ENCODE results near the gene CYP1A2. TPM values are rescaled to one million over a fixed set of nuclear protein-coding genes. Genes with fewer than 3 reads are reported as not detected.

CYP1A2 gene
- total and polyA plus RNA-seq, 7 donors, result 0.03 TPM; not detected in 6

DNA sequence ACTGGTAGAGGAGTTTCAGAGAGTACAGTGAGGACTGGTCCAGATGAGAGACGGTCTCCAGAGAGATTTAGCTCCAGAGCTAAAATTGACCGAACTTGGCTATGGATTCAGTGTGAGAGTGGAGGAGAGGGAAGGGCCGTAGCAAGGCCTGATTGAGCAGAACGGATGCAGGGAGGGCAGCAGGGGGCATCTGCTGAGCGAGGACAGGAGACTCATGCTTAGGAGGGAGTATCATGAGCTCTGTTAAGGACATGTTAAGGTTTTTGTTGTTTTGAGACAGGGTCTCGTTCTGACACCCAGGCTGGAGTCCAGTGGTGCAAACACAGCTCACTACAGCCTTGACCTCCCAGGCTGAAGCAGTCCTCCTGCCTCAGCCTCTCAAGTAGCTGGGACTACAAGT lies 56.3 kb downstream of the CYP1A2 start:
- H3K9me3 ChIP-seq, result no peaks in the 10 kb centered on the region
- H3K4me3 ChIP-seq, result no peak overlapping the region
- TF ChIP-seq, protein P1, sequence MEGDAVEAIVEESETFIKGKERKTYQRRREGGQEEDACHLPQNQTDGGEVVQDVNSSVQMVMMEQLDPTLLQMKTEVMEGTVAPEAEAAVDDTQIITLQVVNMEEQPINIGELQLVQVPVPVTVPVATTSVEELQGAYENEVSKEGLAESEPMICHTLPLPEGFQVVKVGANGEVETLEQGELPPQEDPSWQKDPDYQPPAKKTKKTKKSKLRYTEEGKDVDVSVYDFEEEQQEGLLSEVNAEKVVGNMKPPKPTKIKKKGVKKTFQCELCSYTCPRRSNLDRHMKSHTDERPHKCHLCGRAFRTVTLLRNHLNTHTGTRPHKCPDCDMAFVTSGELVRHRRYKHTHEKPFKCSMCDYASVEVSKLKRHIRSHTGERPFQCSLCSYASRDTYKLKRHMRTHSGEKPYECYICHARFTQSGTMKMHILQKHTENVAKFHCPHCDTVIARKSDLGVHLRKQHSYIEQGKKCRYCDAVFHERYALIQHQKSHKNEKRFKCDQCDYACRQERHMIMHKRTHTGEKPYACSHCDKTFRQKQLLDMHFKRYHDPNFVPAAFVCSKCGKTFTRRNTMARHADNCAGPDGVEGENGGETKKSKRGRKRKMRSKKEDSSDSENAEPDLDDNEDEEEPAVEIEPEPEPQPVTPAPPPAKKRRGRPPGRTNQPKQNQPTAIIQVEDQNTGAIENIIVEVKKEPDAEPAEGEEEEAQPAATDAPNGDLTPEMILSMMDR (IDR thresholded peaks at IDR 0.05), result no peak
- DNase-seq (no peak), ATAC-seq (no peak)
- no peak overlapping the region for H3K27ac ChIP-seq
- intact Hi-C loops (cut with DNase I), result no loop called here
- H3K36me3 ChIP-seq (ENCODE audit: insufficient read depth in 1 of 2, low read depth in 1 of 2), result peaks cover 4 to 41% of the 10 kb centered on the region in 2 donors
- H3K4me1 ChIP-seq, result peaks cover 7% of the 10 kb centered on the region
- 54 to 66% (median 59%) methylated on average over 6 of the region's 6 CpGs for WGBS, 3 donors
- no peaks in the 10 kb centered on the region for H3K27me3 ChIP-seq (ENCODE audit: insufficient read depth in 3 of 3, low read length in 2 of 3)

Other genes with a start within 250 kb of the CYP1A2 start
- 1 to 10 TPM; 1.8 to 4.7 (median 2.9) TPM for gene ARID3B, start 207.6 kb upstream of the CYP1A2 start, total RNA-seq
- gene ARID3B, start 207.6 kb upstream of the CYP1A2 start, polyA plus RNA-seq, result 1 to 10 TPM; 2.5 to 5.5 (median 4.7) TPM
- gene CLK3, start 133.0 kb upstream of the CYP1A2 start, total RNA-seq, result 10 to 100 TPM; 40.9 to 57.5 (median 46.5) TPM
- 10 to 100 TPM; 36.6 to 61.8 (median 51.6) TPM for gene CLK3, start 133.0 kb upstream of the CYP1A2 start, polyA plus RNA-seq
- 10 to 100 TPM; 18.3 to 24.1 (median 19.7) TPM for gene EDC3, start 52.8 kb upstream of the CYP1A2 start, total RNA-seq
- 10 to 100 TPM in 2 of 3 donors, 1 to 10 TPM in 1; 7.8 to 19.8 (median 16.0) TPM for gene EDC3, start 52.8 kb upstream of the CYP1A2 start, polyA plus RNA-seq
- gene CYP1A1, start 23.3 kb upstream of the CYP1A2 start, total RNA-seq, result 1 to 10 TPM in 1 of 4 donors, under 1 TPM in 1, not detected in 2; 0.11 to 2.4 TPM
- 1 to 10 TPM in 1 of 3 donors, under 1 TPM in 2; 0.14 to 3.0 (median 0.61) TPM for gene CYP1A1, start 23.3 kb upstream of the CYP1A2 start, polyA plus RNA-seq
- 10 to 100 TPM; 15.5 to 23.8 (median 17.9) TPM for gene CSK, start 33.2 kb downstream of the CYP1A2 start, total RNA-seq
- gene CSK, start 33.2 kb downstream of the CYP1A2 start, polyA plus RNA-seq, result 10 to 100 TPM; 12.2 to 29.6 (median 15.1) TPM
- under 1 TPM in 2 of 4 donors, not detected in 2; 0.36 to 0.66 TPM for gene LMAN1L, start 64.0 kb downstream of the CYP1A2 start, total RNA-seq
- not detected for gene LMAN1L, start 64.0 kb downstream of the CYP1A2 start, polyA plus RNA-seq
- gene CPLX3, start 77.8 kb downstream of the CYP1A2 start, total RNA-seq, result under 1 TPM in 1 of 4 donors, not detected in 3; 0.19 TPM
- gene CPLX3, start 77.8 kb downstream of the CYP1A2 start, polyA plus RNA-seq, result under 1 TPM in 2 of 3 donors, not detected in 1; 0.03 to 0.04 TPM
- 10 to 100 TPM; 17.7 to 34.5 (median 27.0) TPM for gene ULK3, start 94.3 kb downstream of the CYP1A2 start, total RNA-seq
- 10 to 100 TPM; 33.2 to 43.5 (median 42.8) TPM for gene ULK3, start 94.3 kb downstream of the CYP1A2 start, polyA plus RNA-seq
- 10 to 100 TPM; 32.1 to 67.3 (median 52.6) TPM for gene SCAMP2, start 124.5 kb downstream of the CYP1A2 start, total RNA-seq
- gene SCAMP2, start 124.5 kb downstream of the CYP1A2 start, polyA plus RNA-seq, result 10 to 100 TPM; 40.2 to 73.6 (median 48.6) TPM
- 10 to 100 TPM; 37.6 to 61.2 (median 43.2) TPM for gene MPI, start 141.2 kb downstream of the CYP1A2 start, total RNA-seq
- 10 to 100 TPM; 26.4 to 50.5 (median 38.9) TPM for gene MPI, start 141.2 kb downstream of the CYP1A2 start, polyA plus RNA-seq
- gene FAM219B, start 158.0 kb downstream of the CYP1A2 start, total RNA-seq, result 10 to 100 TPM; 41.0 to 78.0 (median 53.7) TPM
- 10 to 100 TPM; 26.5 to 48.4 (median 27.2) TPM for gene FAM219B, start 158.0 kb downstream of the CYP1A2 start, polyA plus RNA-seq
- gene COX5A, start 189.2 kb downstream of the CYP1A2 start, total RNA-seq, result 100 to 1,000 TPM; 635 to 910 (median 767) TPM
- 1,000 to 10,000 TPM in 2 of 3 donors, 100 to 1,000 TPM in 1; 974 to 1,651 (median 1,366) TPM for gene COX5A, start 189.2 kb downstream of the CYP1A2 start, polyA plus RNA-seq
- 1 to 10 TPM in 3 of 4 donors, under 1 TPM in 1; 0.64 to 1.9 (median 1.4) TPM for gene RPP25, start 207.9 kb downstream of the CYP1A2 start, total RNA-seq
- 10 to 100 TPM in 1 of 3 donors, 1 to 10 TPM in 2; 1.7 to 11.6 (median 2.3) TPM for gene RPP25, start 207.9 kb downstream of the CYP1A2 start, polyA plus RNA-seq
- gene SCAMP5, start 246.7 kb downstream of the CYP1A2 start, total RNA-seq, result 1 to 10 TPM in 1 of 4 donors, under 1 TPM in 2, not detected in 1; 0.23 to 6.3 (median 0.97) TPM
- 1 to 10 TPM in 1 of 3 donors, under 1 TPM in 2; 0.03 to 2.1 (median 0.16) TPM for gene SCAMP5, start 246.7 kb downstream of the CYP1A2 start, polyA plus RNA-seq